ENCODE data around the gene RASAL2. TPM values are rescaled to one million over a fixed set of nuclear protein-coding genes. Genes with fewer than 3 reads are reported as not detected.

The RASAL2 gene
- total RNA-seq, 1 donor from 2014 or later: 44.2 TPM

GRCh38 chr1:178516110-178516509 is 422.2 kb downstream of the RASAL2 start:
- Histone ChIP-seq H3K27ac (ENCODE audit: low read depth, low read length) (no peak overlapping the region), H3K4me1 (ENCODE audit: insufficient read depth, low read length) (no peaks in the 10 kb centered on the region), H3K9ac (ENCODE audit: low read length) (no peak overlapping the region), H2AFZ (ENCODE audit: low read depth, low read length) (no peak overlapping the region), H3K4me2 (ENCODE audit: low read length) (no peak overlapping the region), H3K79me2 (ENCODE audit: insufficient read depth, low read length) (no peaks in the 10 kb centered on the region), H4K20me1 (ENCODE audit: insufficient read depth, low read length) (no peaks in the 10 kb centered on the region), H3K36me3 (ENCODE audit: insufficient read depth, low read length) (no peaks in the 10 kb centered on the region), H3K27me3 (ENCODE audit: insufficient read depth, low read length) (no peaks in the 10 kb centered on the region), H3K4me3 (ENCODE audit: insufficient read depth, low read depth, low read length) (no peak overlapping the region), H3K9me3 (ENCODE audit: insufficient read depth, low read depth, low read length) (peaks cover under 1% of the 10 kb centered on the region)
- FAIRE-seq (no peak), DNase-seq (ENCODE audit: low read depth) (no peak)
- peaks cover 6% of the 10 kb centered on the region for H3K9me3 Mint-ChIP-seq (ENCODE audit: unreplicated experiment)
- no peaks in the 10 kb centered on the region for H3K4me1 Mint-ChIP-seq (ENCODE audit: low read depth, unreplicated experiment)
- TF ChIP-seq EZH2 (IDR thresholded peaks at IDR 0.05; ENCODE audit: insufficient read depth, low read length) (no peak), CTCF (IDR thresholded peaks at IDR 0.05; ENCODE audit: insufficient read depth, low read depth, low read length) (no peak)
- H3K4me3 Mint-ChIP-seq (ENCODE audit: unreplicated experiment): no peak overlapping the region
- H3K27me3 Mint-ChIP-seq (ENCODE audit: low read depth, unreplicated experiment): peaks cover 5% of the 10 kb centered on the region
- no peak overlapping the region for H3K27ac Mint-ChIP-seq (ENCODE audit: unreplicated experiment)
- peaks cover 2% of the 10 kb centered on the region for H3K36me3 Mint-ChIP-seq (ENCODE audit: low read depth, unreplicated experiment)

GRCh38 chr1:178518894-178519293 is 425.0 kb downstream of the RASAL2 start:
- Histone ChIP-seq H3K9ac (ENCODE audit: low read length) (no peak overlapping the region), H3K27ac (ENCODE audit: low read depth, low read length) (no peak overlapping the region), H3K4me2 (ENCODE audit: low read length) (no peak overlapping the region), H2AFZ (ENCODE audit: low read depth, low read length) (no peak overlapping the region), H4K20me1 (ENCODE audit: insufficient read depth, low read length) (no peaks in the 10 kb centered on the region), H3K79me2 (ENCODE audit: insufficient read depth, low read length) (no peaks in the 10 kb centered on the region), H3K27me3 (ENCODE audit: insufficient read depth, low read length) (no peaks in the 10 kb centered on the region), H3K9me3 (ENCODE audit: insufficient read depth, low read depth, low read length) (peaks cover 2% of the 10 kb centered on the region), H3K4me3 (ENCODE audit: insufficient read depth, low read depth, low read length) (no peak overlapping the region), H3K4me1 (ENCODE audit: insufficient read depth, low read length) (no peaks in the 10 kb centered on the region), H3K36me3 (ENCODE audit: insufficient read depth, low read length) (no peaks in the 10 kb centered on the region)
- peaks cover 7% of the 10 kb centered on the region for H3K9me3 Mint-ChIP-seq (ENCODE audit: unreplicated experiment)
- no peak for FAIRE-seq
- TF ChIP-seq CTCF (IDR thresholded peaks at IDR 0.05; ENCODE audit: insufficient read depth, low read depth, low read length): no peak
- no peak for TF ChIP-seq EZH2 (IDR thresholded peaks at IDR 0.05; ENCODE audit: insufficient read depth, low read length)
- peaks cover 5% of the 10 kb centered on the region for H3K27me3 Mint-ChIP-seq (ENCODE audit: low read depth, unreplicated experiment)
- no peaks in the 10 kb centered on the region for H3K4me1 Mint-ChIP-seq (ENCODE audit: low read depth, unreplicated experiment)
- H3K4me3 Mint-ChIP-seq (ENCODE audit: unreplicated experiment): no peak overlapping the region
- no peak for DNase-seq (ENCODE audit: low read depth)
- H3K27ac Mint-ChIP-seq (ENCODE audit: unreplicated experiment): no peak overlapping the region
- peaks cover 2% of the 10 kb centered on the region for H3K36me3 Mint-ChIP-seq (ENCODE audit: low read depth, unreplicated experiment)

GRCh38 chr1:178520803-178521202 is 426.9 kb downstream of the RASAL2 start:
- Histone ChIP-seq H3K4me2 (ENCODE audit: low read length) (no peak overlapping the region), H4K20me1 (ENCODE audit: insufficient read depth, low read length) (no peaks in the 10 kb centered on the region), H3K27ac (ENCODE audit: low read depth, low read length) (no peak overlapping the region), H3K36me3 (ENCODE audit: insufficient read depth, low read length) (no peaks in the 10 kb centered on the region), H3K9me3 (ENCODE audit: insufficient read depth, low read depth, low read length) (peaks cover 2% of the 10 kb centered on the region), H3K4me1 (ENCODE audit: insufficient read depth, low read length) (no peaks in the 10 kb centered on the region), H3K9ac (ENCODE audit: low read length) (no peak overlapping the region), H3K4me3 (ENCODE audit: insufficient read depth, low read depth, low read length) (no peak overlapping the region), H3K27me3 (ENCODE audit: insufficient read depth, low read length) (no peaks in the 10 kb centered on the region), H2AFZ (ENCODE audit: low read depth, low read length) (no peak overlapping the region), H3K79me2 (ENCODE audit: insufficient read depth, low read length) (no peaks in the 10 kb centered on the region)
- peaks cover 5% of the 10 kb centered on the region for H3K27me3 Mint-ChIP-seq (ENCODE audit: low read depth, unreplicated experiment)
- H3K27ac Mint-ChIP-seq (ENCODE audit: unreplicated experiment): no peak overlapping the region
- DNase-seq (ENCODE audit: low read depth): no peak
- TF ChIP-seq CTCF (IDR thresholded peaks at IDR 0.05; ENCODE audit: insufficient read depth, low read depth, low read length) (no peak), EZH2 (IDR thresholded peaks at IDR 0.05; ENCODE audit: insufficient read depth, low read length) (no peak)
- no peaks in the 10 kb centered on the region for H3K4me1 Mint-ChIP-seq (ENCODE audit: low read depth, unreplicated experiment)
- FAIRE-seq: no peak
- H3K4me3 Mint-ChIP-seq (ENCODE audit: unreplicated experiment): no peak overlapping the region
- H3K9me3 Mint-ChIP-seq (ENCODE audit: unreplicated experiment): peaks cover 14% of the 10 kb centered on the region
- H3K36me3 Mint-ChIP-seq (ENCODE audit: low read depth, unreplicated experiment): peaks cover 2% of the 10 kb centered on the region
